K562 (cell line): ENCODE data around the gene HEATR9. TPM values are rescaled to one million over a fixed set of nuclear protein-coding genes. Genes with fewer than 3 reads are reported as not detected.

Experiments used
- ATF3 ChIP-seq, 2 experiments: fragments of 450-650 bp in 1 of 2; sonication (generic) in 1 of 2; formaldehyde crosslinking in 1 of 2; IDR thresholded peaks in 1 of 2; conservative IDR thresholded peaks in 1 of 2; 2 replicates each; pipeline versions ENCODE4 v1.6.1 to v1.8.1; 2016 to 2023; ENCODE audit warnings: mild to moderate bottlenecking in 2 of 2, moderate library complexity in 2 of 2, inconsistent platforms in 1 of 2, missing genetic modification reagents in 1 of 2
- BCOR ChIP-seq: fragments of 450-650 bp; IDR thresholded peaks from 2 replicates; pipeline ENCODE4 v1.6.1; 2016
- CBX8 ChIP-seq: fragments of 200-600 bp; sonication (generic); IDR thresholded peaks from 2 replicates; pipeline ENCODE4 v1.6.1; 2012; ENCODE audit warnings: borderline replicate concordance, mixed run types, low read depth, mild to moderate bottlenecking, moderate library complexity, mixed read lengths, low read length, control low read depth, inconsistent platforms; ENCODE audit not compliant: poor library complexity, severe bottlenecking; ENCODE audit errors: extremely low read depth
- ELF2 ChIP-seq: fragments of 250-450 bp; sonication (Bioruptor Pico); IDR thresholded peaks from 2 replicates; pipeline ENCODE4 v1.5.0; 2021; ENCODE audit warnings: mild to moderate bottlenecking
- GATAD2A ChIP-seq: fragments of 450-650 bp; IDR thresholded peaks from 2 replicates; pipeline ENCODE4 v1.6.1; 2017
- ILF3 ChIP-seq: fragments of 450-650 bp; IDR thresholded peaks from 2 replicates; pipeline ENCODE4 v1.6.1; 2018; ENCODE audit warnings: antibody characterized with exemption, mild to moderate bottlenecking, moderate library complexity, borderline replicate concordance
- KLF13 ChIP-seq: fragments of 450-650 bp; IDR thresholded peaks from 2 replicates; pipeline ENCODE4 v1.6.1; 2016; ENCODE audit warnings: missing genetic modification characterization, low read depth, mild to moderate bottlenecking, missing compliant biosample characterization, moderate library complexity, borderline replicate concordance
- NR2C1 ChIP-seq, 2 experiments: fragments of 450-650 bp; IDR thresholded peaks; 2 replicates each; pipeline ENCODE4 v1.6.1; 2017; ENCODE audit warnings: mild to moderate bottlenecking in 2 of 2, antibody characterized with exemption in 1 of 2, inconsistent platforms in 1 of 2, missing compliant biosample characterization in 1 of 2, missing genetic modification characterization in 1 of 2
- SMAD1 ChIP-seq: fragments of 150-350 bp; IDR thresholded peaks from 2 replicates; pipeline ENCODE4 v1.6.1; 2014; ENCODE audit warnings: low read length, low read depth; ENCODE audit not compliant: partially characterized antibody
- polyA plus RNA-seq, 8 experiments: library from polyadenylated mRNA; depleted of rRNA in 4 of 8; stranded (reverse) in 5 of 8; unstranded in 3 of 8; fragments of >200 nt; fragmentation: Nextera tagmentation in 2 of 8; fragmentation: Illumina TruSeq in 1 of 8; extraction: Ambion mirVana in 2 of 8; extraction: Trizol in 1 of 8; gene quantifications; 2 replicates each; pipeline versions ENCODE4 v1.2.1 to v1.2.3, GENCODE V29; 2011 to 2014; ENCODE audit warnings: inconsistent platforms in 1 of 8, missing spikeins in 1 of 8
- total RNA-seq, 7 experiments: library from RNA; depleted of rRNA in 6 of 7; stranded (reverse); fragments of >200 nt in 6 of 7; fragmentation: Illumina TruSeq in 2 of 7; extraction: Trizol in 2 of 7; gene quantifications; 2 replicates each; pipeline versions ENCODE4 v1.2.1 to v1.2.3, GENCODE V29; 2011 to 2021; ENCODE audit warnings: low replicate concordance in 1 of 7
- TF ChIP-seq, protein P1 (sequence below): sonication (generic); formaldehyde crosslinking; IDR thresholded peaks from 2 replicates; pipeline ENCODE4 v1.8.0; 2023; ENCODE audit warnings: missing genetic modification reagents, mild to moderate bottlenecking, borderline replicate concordance
- TF ChIP-seq, protein P2 (sequence below): fragments of 150-350 bp; IDR thresholded peaks from 2 replicates; pipeline ENCODE4 v1.6.1; 2014; ENCODE audit warnings: low read depth, mild to moderate bottlenecking, low read length, borderline replicate concordance
- TF ChIP-seq, protein P3 (sequence below): fragments of 250-450 bp; sonication (Bioruptor Pico); IDR thresholded peaks from 2 replicates; pipeline ENCODE4 v1.9.0; 2021; ENCODE audit warnings: mild to moderate bottlenecking, inconsistent platforms

Gene HEATR9
- total and polyA plus RNA-seq, 9 of the 15 experiments (the other 6 are each of a cell fraction or from before 2014, with no cell fraction given): not detected

- TF ChIP-seq, protein P1, sequence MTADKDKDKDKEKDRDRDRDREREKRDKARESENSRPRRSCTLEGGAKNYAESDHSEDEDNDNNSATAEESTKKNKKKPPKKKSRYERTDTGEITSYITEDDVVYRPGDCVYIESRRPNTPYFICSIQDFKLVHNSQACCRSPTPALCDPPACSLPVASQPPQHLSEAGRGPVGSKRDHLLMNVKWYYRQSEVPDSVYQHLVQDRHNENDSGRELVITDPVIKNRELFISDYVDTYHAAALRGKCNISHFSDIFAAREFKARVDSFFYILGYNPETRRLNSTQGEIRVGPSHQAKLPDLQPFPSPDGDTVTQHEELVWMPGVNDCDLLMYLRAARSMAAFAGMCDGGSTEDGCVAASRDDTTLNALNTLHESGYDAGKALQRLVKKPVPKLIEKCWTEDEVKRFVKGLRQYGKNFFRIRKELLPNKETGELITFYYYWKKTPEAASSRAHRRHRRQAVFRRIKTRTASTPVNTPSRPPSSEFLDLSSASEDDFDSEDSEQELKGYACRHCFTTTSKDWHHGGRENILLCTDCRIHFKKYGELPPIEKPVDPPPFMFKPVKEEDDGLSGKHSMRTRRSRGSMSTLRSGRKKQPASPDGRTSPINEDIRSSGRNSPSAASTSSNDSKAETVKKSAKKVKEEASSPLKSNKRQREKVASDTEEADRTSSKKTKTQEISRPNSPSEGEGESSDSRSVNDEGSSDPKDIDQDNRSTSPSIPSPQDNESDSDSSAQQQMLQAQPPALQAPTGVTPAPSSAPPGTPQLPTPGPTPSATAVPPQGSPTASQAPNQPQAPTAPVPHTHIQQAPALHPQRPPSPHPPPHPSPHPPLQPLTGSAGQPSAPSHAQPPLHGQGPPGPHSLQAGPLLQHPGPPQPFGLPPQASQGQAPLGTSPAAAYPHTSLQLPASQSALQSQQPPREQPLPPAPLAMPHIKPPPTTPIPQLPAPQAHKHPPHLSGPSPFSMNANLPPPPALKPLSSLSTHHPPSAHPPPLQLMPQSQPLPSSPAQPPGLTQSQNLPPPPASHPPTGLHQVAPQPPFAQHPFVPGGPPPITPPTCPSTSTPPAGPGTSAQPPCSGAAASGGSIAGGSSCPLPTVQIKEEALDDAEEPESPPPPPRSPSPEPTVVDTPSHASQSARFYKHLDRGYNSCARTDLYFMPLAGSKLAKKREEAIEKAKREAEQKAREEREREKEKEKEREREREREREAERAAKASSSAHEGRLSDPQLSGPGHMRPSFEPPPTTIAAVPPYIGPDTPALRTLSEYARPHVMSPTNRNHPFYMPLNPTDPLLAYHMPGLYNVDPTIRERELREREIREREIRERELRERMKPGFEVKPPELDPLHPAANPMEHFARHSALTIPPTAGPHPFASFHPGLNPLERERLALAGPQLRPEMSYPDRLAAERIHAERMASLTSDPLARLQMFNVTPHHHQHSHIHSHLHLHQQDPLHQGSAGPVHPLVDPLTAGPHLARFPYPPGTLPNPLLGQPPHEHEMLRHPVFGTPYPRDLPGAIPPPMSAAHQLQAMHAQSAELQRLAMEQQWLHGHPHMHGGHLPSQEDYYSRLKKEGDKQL (CRISPR knock-in tag): no peak
- 0 out of 2 replicates have a peak, but pooled peaks have one; percentile 10 for TF ChIP-seq BCOR
- no peak for TF ChIP-seq SMAD1
- TF ChIP-seq ELF2 (CRISPR knock-in tag): no peak
- TF ChIP-seq, protein P2, sequence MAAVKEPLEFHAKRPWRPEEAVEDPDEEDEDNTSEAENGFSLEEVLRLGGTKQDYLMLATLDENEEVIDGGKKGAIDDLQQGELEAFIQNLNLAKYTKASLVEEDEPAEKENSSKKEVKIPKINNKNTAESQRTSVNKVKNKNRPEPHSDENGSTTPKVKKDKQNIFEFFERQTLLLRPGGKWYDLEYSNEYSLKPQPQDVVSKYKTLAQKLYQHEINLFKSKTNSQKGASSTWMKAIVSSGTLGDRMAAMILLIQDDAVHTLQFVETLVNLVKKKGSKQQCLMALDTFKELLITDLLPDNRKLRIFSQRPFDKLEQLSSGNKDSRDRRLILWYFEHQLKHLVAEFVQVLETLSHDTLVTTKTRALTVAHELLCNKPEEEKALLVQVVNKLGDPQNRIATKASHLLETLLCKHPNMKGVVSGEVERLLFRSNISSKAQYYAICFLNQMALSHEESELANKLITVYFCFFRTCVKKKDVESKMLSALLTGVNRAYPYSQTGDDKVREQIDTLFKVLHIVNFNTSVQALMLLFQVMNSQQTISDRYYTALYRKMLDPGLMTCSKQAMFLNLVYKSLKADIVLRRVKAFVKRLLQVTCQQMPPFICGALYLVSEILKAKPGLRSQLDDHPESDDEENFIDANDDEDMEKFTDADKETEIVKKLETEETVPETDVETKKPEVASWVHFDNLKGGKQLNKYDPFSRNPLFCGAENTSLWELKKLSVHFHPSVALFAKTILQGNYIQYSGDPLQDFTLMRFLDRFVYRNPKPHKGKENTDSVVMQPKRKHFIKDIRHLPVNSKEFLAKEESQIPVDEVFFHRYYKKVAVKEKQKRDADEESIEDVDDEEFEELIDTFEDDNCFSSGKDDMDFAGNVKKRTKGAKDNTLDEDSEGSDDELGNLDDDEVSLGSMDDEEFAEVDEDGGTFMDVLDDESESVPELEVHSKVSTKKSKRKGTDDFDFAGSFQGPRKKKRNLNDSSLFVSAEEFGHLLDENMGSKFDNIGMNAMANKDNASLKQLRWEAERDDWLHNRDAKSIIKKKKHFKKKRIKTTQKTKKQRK: no peak
- TF ChIP-seq CBX8: no peak
- no peak for TF ChIP-seq ILF3
- no peak for TF ChIP-seq GATAD2A
- TF ChIP-seq, protein P3, sequence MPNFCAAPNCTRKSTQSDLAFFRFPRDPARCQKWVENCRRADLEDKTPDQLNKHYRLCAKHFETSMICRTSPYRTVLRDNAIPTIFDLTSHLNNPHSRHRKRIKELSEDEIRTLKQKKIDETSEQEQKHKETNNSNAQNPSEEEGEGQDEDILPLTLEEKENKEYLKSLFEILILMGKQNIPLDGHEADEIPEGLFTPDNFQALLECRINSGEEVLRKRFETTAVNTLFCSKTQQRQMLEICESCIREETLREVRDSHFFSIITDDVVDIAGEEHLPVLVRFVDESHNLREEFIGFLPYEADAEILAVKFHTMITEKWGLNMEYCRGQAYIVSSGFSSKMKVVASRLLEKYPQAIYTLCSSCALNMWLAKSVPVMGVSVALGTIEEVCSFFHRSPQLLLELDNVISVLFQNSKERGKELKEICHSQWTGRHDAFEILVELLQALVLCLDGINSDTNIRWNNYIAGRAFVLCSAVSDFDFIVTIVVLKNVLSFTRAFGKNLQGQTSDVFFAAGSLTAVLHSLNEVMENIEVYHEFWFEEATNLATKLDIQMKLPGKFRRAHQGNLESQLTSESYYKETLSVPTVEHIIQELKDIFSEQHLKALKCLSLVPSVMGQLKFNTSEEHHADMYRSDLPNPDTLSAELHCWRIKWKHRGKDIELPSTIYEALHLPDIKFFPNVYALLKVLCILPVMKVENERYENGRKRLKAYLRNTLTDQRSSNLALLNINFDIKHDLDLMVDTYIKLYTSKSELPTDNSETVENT (CRISPR knock-in tag): no peak
- no peak for TF ChIP-seq NR2C1 (IDR thresholded peaks at IDR 0.05)
- TF ChIP-seq NR2C1 (tag; IDR thresholded peaks at IDR 0.05): 0 out of 2 replicates have a peak, but pooled peaks have one; percentile 13
- TF ChIP-seq ATF3 (IDR thresholded peaks at IDR 0.05): no peak
- TF ChIP-seq ATF3 (CRISPR knock-in tag; conservative IDR thresholded peaks at IDR 0.05): no peak
- no peak for TF ChIP-seq KLF13 (tag)
These were observed 2.2 kb downstream of the HEATR9 start (continued) for GRCh38 chr17:35866341-35866950.
